Muscle layer of duodenum (tissue), 2 donors: ENCODE measurements around the gene ERC1.

Source experiments
- H3K27ac ChIP-seq: one replicate; pipeline ENCODE4 v1.7.0; 2013; ENCODE audit warnings: mild to moderate bottlenecking, low read length
- H3K27me3 ChIP-seq: one replicate; pipeline ENCODE4 v1.7.0; 2013; ENCODE audit warnings: low read depth, mild to moderate bottlenecking, control low read depth, low read length
- H3K36me3 ChIP-seq, 2 donors: one replicate each; pipeline ENCODE4 v1.7.0; 2013; ENCODE audit warnings: low read length in 2 of 2, control low read depth in 1 of 2, mild to moderate bottlenecking in 1 of 2; ENCODE audit not compliant: insufficient read depth in 2 of 2, control insufficient read depth in 1 of 2
- H3K4me1 ChIP-seq, 2 donors: one replicate each; pipeline ENCODE4 v1.7.0; 2013; ENCODE audit warnings: low read length in 2 of 2, mild to moderate bottlenecking in 2 of 2, control low read depth in 1 of 2, moderate library complexity in 1 of 2; ENCODE audit not compliant: insufficient read depth in 2 of 2, control insufficient read depth in 1 of 2
- H3K4me3 ChIP-seq, 2 donors: one replicate each; pipeline ENCODE4 v1.7.0; 2013; ENCODE audit warnings: low read length in 2 of 2, low read depth in 1 of 2, mild to moderate bottlenecking in 1 of 2
- H3K9me3 ChIP-seq, 2 donors: one replicate each; pipeline ENCODE4 v1.7.0; 2013; ENCODE audit warnings: low read length in 2 of 2, control low read depth in 1 of 2, mild to moderate bottlenecking in 1 of 2; ENCODE audit not compliant: control insufficient read depth in 1 of 2
- donor health status: healthy.

Gene ERC1

DNA sequence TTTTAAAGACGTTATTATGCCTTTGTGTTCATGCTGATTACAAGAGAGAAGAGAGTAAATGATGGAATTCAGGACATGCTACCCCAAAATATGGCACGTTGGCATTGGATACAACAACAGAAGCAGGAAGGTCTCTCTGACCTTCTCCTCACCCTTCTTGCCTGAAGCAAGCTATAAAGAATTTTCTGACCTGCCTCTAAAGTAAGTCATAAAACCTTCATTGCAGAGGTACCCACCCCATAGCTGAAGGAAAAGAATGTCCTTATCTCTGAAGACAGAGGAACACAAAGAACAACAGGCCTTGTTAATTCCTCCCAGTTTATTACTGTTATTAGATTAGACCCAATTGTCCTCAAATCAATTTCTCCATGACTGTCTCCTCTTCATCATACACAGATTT lies 427.1 kb downstream of the ERC1 start:
- no peaks in the 10 kb centered on the region for H3K4me1 ChIP-seq
- peaks cover 0 to 8% of the 10 kb centered on the region in 2 donors for H3K9me3 ChIP-seq
- H3K27ac ChIP-seq: no peak overlapping the region
- no peak overlapping the region for H3K4me3 ChIP-seq
- H3K36me3 ChIP-seq: peaks cover 0 to 22% of the 10 kb centered on the region in 2 donors
- H3K27me3 ChIP-seq: no peaks in the 10 kb centered on the region

GRCh38 chr12:1419849-1420371 lies 428.9 kb downstream of the ERC1 start:
- Histone ChIP-seq H3K4me3 (no peak overlapping the region), H3K36me3 (peaks cover 0 to 15% of the 10 kb centered on the region in 2 donors), H3K27me3 (no peaks in the 10 kb centered on the region), H3K27ac (no peak overlapping the region), H3K9me3 (peaks cover 0 to 8% of the 10 kb centered on the region in 2 donors), H3K4me1 (peaks cover 2 to 6% of the 10 kb centered on the region in 2 donors)

DNA sequence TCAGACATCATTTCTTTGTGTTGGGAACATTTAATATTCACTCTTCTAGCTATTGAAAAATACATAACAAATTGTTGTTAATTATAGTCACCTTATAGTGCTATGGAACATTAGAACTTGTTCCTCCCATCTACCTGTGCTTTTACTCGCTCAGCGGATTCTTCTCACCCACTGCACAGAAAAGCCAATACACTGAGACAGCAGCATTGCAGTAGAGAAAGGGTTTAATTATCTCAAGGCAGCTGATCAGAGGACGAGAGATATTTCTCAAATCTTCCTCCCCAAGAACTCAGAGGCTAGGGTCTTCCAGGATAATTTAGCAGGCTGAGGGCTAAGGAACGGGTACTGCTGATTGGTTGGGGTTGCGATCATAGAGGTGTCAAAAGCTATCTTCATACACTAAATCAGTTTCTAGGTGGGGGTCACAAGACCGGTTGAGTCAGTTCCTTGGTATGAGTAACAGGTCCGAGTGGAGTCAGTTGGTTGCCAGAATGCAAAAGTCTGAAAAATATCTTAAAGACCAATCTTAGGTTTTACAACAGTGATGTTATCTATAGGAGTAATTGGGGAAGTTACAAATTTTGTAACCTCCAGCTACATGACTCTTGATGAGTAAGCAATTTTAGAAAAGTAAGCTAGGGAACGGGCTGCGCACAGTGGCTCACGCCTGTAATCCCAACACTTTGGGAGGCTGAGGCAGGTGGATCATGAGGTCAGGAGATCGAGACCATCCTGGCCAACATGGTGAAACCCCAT lies 430.2 kb downstream of the ERC1 start:
- Histone ChIP-seq H3K4me1 (peaks cover 6 to 9% of the 10 kb centered on the region in 2 donors), H3K36me3 (peaks cover 0 to 15% of the 10 kb centered on the region in 2 donors), H3K9me3 (peaks cover 0 to 8% of the 10 kb centered on the region in 2 donors), H3K27me3 (no peaks in the 10 kb centered on the region), H3K4me3 (no peak overlapping the region), H3K27ac (no peak overlapping the region)

DNA sequence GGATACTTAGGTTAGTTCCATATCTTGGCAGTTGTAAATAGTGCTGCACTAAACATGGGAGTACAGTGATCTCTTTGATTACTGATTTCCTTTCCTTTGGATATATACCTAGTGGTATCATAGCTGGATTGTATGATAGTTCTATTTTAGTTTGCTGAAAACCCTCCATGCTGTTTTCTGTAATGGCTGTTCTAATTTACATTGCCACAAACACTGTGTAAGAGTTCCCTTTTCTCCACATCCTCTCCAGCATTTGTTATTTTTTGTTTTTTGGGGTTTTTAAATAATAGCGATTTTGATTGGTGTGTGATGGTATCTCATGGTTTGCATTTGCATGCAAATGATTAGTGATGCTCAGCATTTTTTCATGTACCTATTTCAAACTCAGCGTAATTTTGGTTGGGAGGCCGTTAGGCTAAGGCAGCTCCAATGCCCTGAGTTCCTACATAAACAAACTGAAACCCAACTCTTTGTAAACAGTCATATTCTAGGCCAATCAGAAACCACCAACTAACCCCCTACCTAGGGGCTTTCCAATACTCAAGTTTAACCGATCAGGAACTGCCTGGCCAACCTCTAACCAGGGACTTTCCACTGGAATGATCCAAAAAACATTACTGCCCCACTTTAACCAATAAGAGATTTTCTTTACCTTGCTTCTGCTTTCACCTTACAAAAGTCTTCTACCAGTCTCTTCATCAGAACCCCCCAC lies 431.7 kb downstream of the ERC1 start:
- H3K27me3 ChIP-seq: no peaks in the 10 kb centered on the region
- H3K4me1 ChIP-seq: peaks cover 6 to 9% of the 10 kb centered on the region in 2 donors

GRCh38 chr12:1424674-1425395 lies 433.8 kb downstream of the ERC1 start:
- Histone ChIP-seq H3K27me3 (no peaks in the 10 kb centered on the region), H3K4me3 (no peak overlapping the region), H3K4me1 (peaks cover 6 to 9% of the 10 kb centered on the region in 2 donors), H3K27ac (no peak overlapping the region), H3K36me3 (peaks cover 0 to 4% of the 10 kb centered on the region in 2 donors), H3K9me3 (peaks cover 0 to 8% of the 10 kb centered on the region in 2 donors)

More for the DNA sequence above, 431.7 kb downstream of the ERC1 start:
- Histone ChIP-seq H3K4me3 (no peak overlapping the region), H3K27ac (no peak overlapping the region), H3K9me3 (peaks cover 0 to 8% of the 10 kb centered on the region in 2 donors), H3K36me3 (peaks cover 0 to 15% of the 10 kb centered on the region in 2 donors)

- Histone ChIP-seq H3K4me3 (no peak overlapping the region), H3K27ac (no peak overlapping the region), H3K27me3 (no peaks in the 10 kb centered on the region), H3K9me3 (peaks cover 0 to 8% of the 10 kb centered on the region in 2 donors), H3K36me3 (peaks cover 0 to 4% of the 10 kb centered on the region in 2 donors), H3K4me1 (peaks cover 6 to 9% of the 10 kb centered on the region in 2 donors)
Observed at GRCh38 chr12:1425396-1425729, 434.3 kb downstream of the ERC1 start.

GRCh38 chr12:1428671-1429070 lies 437.6 kb downstream of the ERC1 start:
- H3K27ac ChIP-seq: no peak overlapping the region

GRCh38 chr12:1429980-1430379 lies 439.0 kb downstream of the ERC1 start:
- H3K9me3 ChIP-seq: no peaks in the 10 kb centered on the region
- H3K27me3 ChIP-seq: no peaks in the 10 kb centered on the region
- peaks cover under 1 to 6% of the 10 kb centered on the region in 2 donors for H3K4me1 ChIP-seq
- no peaks in the 10 kb centered on the region for H3K36me3 ChIP-seq
- no peak overlapping the region for H3K27ac ChIP-seq
- H3K4me3 ChIP-seq: no peak overlapping the region

More at GRCh38 chr12:1428671-1429070, 437.6 kb downstream of the ERC1 start:
- no peaks in the 10 kb centered on the region for H3K9me3 ChIP-seq
- peaks cover 6 to 9% of the 10 kb centered on the region in 2 donors for H3K4me1 ChIP-seq
- H3K36me3 ChIP-seq: no peaks in the 10 kb centered on the region
- no peaks in the 10 kb centered on the region for H3K27me3 ChIP-seq
- H3K4me3 ChIP-seq: no peak overlapping the region

- H3K27ac ChIP-seq: no peak overlapping the region
- H3K36me3 ChIP-seq: no peaks in the 10 kb centered on the region
- H3K9me3 ChIP-seq: no peaks in the 10 kb centered on the region
- no peak overlapping the region for H3K4me3 ChIP-seq
- no peaks in the 10 kb centered on the region for H3K27me3 ChIP-seq
- H3K4me1 ChIP-seq: peaks cover 5% of the 10 kb centered on the region in 2 donors
Observed at GRCh38 chr12:1434296-1434955, 443.4 kb downstream of the ERC1 start.

- no peaks in the 10 kb centered on the region for H3K27me3 ChIP-seq
- H3K36me3 ChIP-seq: no peaks in the 10 kb centered on the region
- no peaks in the 10 kb centered on the region for H3K9me3 ChIP-seq
- no peak overlapping the region for H3K4me3 ChIP-seq
- no peak overlapping the region for H3K27ac ChIP-seq
- peaks cover 5% of the 10 kb centered on the region in 2 donors for H3K4me1 ChIP-seq
Observed at GRCh38 chr12:1435044-1435443, 444.0 kb downstream of the ERC1 start.
